ENCODE data around the gene FILIP1L. TPM values are rescaled to one million over a fixed set of nuclear protein-coding genes. Genes with fewer than 3 reads are reported as not detected.

FILIP1L gene
- total and polyA plus RNA-seq, 7 donors: 9.2 to 274 (median 78.5) TPM

GRCh38 chr3:99957151-99957796 lies 157.0 kb downstream of the FILIP1L start:
- intact Hi-C loops (cut with DNase I): no loop called here
- peak overlapping the region; percentile 64 for H3K27ac ChIP-seq
- ATAC-seq: no peak

GRCh38 chr3:99955773-99956562 lies 158.3 kb downstream of the FILIP1L start:
- Histone ChIP-seq H3K27ac (peak overlapping the region; percentile 64), H3K4me1 (peaks cover 51% of the 10 kb centered on the region), H3K9me3 (no peaks in the 10 kb centered on the region), H3K27me3 (ENCODE audit: insufficient read depth in 3 of 3, low read length in 2 of 3) (no peaks in the 10 kb centered on the region), H3K36me3 (ENCODE audit: insufficient read depth in 1 of 2, low read depth in 1 of 2) (no peaks in the 10 kb centered on the region), H3K4me3 (no peak overlapping the region)
- ATAC-seq: peak in 3 of 4 donors; percentile 40 to 55 (median 43)
- WGBS, 3 donors: 69 to 76% (median 72%) methylated on average over 10 of the region's 10 CpGs
- intact Hi-C loops (cut with DNase I): no loop called here
- no peak for DNase-seq
- TF ChIP-seq, protein P1, sequence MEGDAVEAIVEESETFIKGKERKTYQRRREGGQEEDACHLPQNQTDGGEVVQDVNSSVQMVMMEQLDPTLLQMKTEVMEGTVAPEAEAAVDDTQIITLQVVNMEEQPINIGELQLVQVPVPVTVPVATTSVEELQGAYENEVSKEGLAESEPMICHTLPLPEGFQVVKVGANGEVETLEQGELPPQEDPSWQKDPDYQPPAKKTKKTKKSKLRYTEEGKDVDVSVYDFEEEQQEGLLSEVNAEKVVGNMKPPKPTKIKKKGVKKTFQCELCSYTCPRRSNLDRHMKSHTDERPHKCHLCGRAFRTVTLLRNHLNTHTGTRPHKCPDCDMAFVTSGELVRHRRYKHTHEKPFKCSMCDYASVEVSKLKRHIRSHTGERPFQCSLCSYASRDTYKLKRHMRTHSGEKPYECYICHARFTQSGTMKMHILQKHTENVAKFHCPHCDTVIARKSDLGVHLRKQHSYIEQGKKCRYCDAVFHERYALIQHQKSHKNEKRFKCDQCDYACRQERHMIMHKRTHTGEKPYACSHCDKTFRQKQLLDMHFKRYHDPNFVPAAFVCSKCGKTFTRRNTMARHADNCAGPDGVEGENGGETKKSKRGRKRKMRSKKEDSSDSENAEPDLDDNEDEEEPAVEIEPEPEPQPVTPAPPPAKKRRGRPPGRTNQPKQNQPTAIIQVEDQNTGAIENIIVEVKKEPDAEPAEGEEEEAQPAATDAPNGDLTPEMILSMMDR (IDR thresholded peaks at IDR 0.05): no peak

More at GRCh38 chr3:99957151-99957796, 157.0 kb downstream of the FILIP1L start:
- Histone ChIP-seq H3K4me3 (no peak overlapping the region), H3K4me1 (peaks cover 54% of the 10 kb centered on the region), H3K27me3 (ENCODE audit: insufficient read depth in 3 of 3, low read length in 2 of 3) (no peaks in the 10 kb centered on the region), H3K36me3 (ENCODE audit: insufficient read depth in 1 of 2, low read depth in 1 of 2) (peaks cover 0 to 2% of the 10 kb centered on the region in 2 donors), H3K9me3 (no peaks in the 10 kb centered on the region)
- WGBS, 3 donors: 76 to 84% (median 82%) methylated on average over 4 of the region's 4 CpGs
- TF ChIP-seq, protein P1 (IDR thresholded peaks at IDR 0.05): no peak
- DNase-seq: no peak

GRCh38 chr3:99954914-99955644 lies 159.2 kb downstream of the FILIP1L start:
- 70 to 75% (median 75%) methylated on average over 4 of the region's 4 CpGs for WGBS, 3 donors
- ATAC-seq (no peak), DNase-seq (no peak)
- intact Hi-C loops (cut with DNase I): no loop called here
- TF ChIP-seq, protein P1 (IDR thresholded peaks at IDR 0.05): no peak
- H3K27me3 ChIP-seq (ENCODE audit: insufficient read depth in 3 of 3, low read length in 2 of 3): no peaks in the 10 kb centered on the region
- H3K36me3 ChIP-seq (ENCODE audit: insufficient read depth in 1 of 2, low read depth in 1 of 2): no peaks in the 10 kb centered on the region
- no peak overlapping the region for H3K4me3 ChIP-seq
- peak overlapping the region; percentile 64 for H3K27ac ChIP-seq
- H3K9me3 ChIP-seq: no peaks in the 10 kb centered on the region
- H3K4me1 ChIP-seq: peaks cover 60% of the 10 kb centered on the region

- ATAC-seq: no peak
- no peak overlapping the region for H3K4me3 ChIP-seq
- no peaks in the 10 kb centered on the region for H3K27me3 ChIP-seq (ENCODE audit: insufficient read depth in 3 of 3, low read length in 2 of 3)
- H3K36me3 ChIP-seq (ENCODE audit: insufficient read depth in 1 of 2, low read depth in 1 of 2): no peaks in the 10 kb centered on the region
- peak overlapping the region; percentile 43 for H3K27ac ChIP-seq
- H3K9me3 ChIP-seq: no peaks in the 10 kb centered on the region
- H3K4me1 ChIP-seq: peaks cover 62% of the 10 kb centered on the region
- TF ChIP-seq, protein P1 (IDR thresholded peaks at IDR 0.05): no peak
- no peak for DNase-seq
- intact Hi-C loops (cut with DNase I): no loop called here
Measured at GRCh38 chr3:99953596-99953995, 160.7 kb downstream of the FILIP1L start.
